Esophagus muscularis mucosa (tissue), 4 donors: ENCODE data around the gene ZSCAN5A. TPM values are rescaled to one million over a fixed set of nuclear protein-coding genes. Genes with fewer than 3 reads are reported as not detected.
A peak's percentile ranks its signal among the peaks of the same experiment; 100 is the strongest.

Experiments
- DNase-seq: peaks from one replicate; pipeline ENCODE4 v3.0.0-alpha.2; 2017; ENCODE audit errors: extremely low spot score
- H3K27ac ChIP-seq, 4 donors: fragments of 200-600 bp; sonication (generic); replicated peaks in 1 of 4; 1 replicate in 3 of 4; 2 replicates in 1 of 4; pipeline ENCODE4 v1.5.1; 2016 to 2019; ENCODE audit warnings: mild to moderate bottlenecking in 1 of 4
- H3K27me3 ChIP-seq, 4 donors: fragments of 200-600 bp; sonication (generic); one replicate each; pipeline versions ENCODE4 v1.5.1 to v1.6.0; 2016 to 2019
- H3K36me3 ChIP-seq, 4 donors: fragments of 200-600 bp; sonication (generic); one replicate each; pipeline ENCODE4 v1.5.1; 2016 to 2019
- H3K4me1 ChIP-seq, 4 donors: fragments of 200-600 bp; sonication (generic); one replicate each; pipeline ENCODE4 v1.5.1; 2016 to 2019
- H3K4me3 ChIP-seq, 4 donors: fragments of 200-600 bp; sonication (generic); 1 replicate in 2 of 4; 2 replicates in 2 of 4; pipeline ENCODE4 v1.5.1; 2016 to 2019; ENCODE audit warnings: mild to moderate bottlenecking in 4 of 4, moderate library complexity in 1 of 4
- H3K9me3 ChIP-seq, 4 donors: fragments of 200-600 bp; sonication (generic); 1 replicate in 3 of 4; 2 replicates in 1 of 4; pipeline ENCODE4 v1.5.1; 2016 to 2019
- EP300 ChIP-seq: sonication (generic); formaldehyde crosslinking; IDR thresholded peaks from one replicate; pipeline ENCODE4 v1.6.1; 2017; ENCODE audit warnings: antibody characterized with exemption
- POLR2A ChIP-seq: fragments of 450-650 bp; IDR thresholded peaks from one replicate; pipeline ENCODE4 v1.6.1; 2017; ENCODE audit warnings: antibody characterized with exemption, moderate library complexity, mild to moderate bottlenecking, low read depth
- POLR2AphosphoS5 ChIP-seq, 2 donors: sonication (generic); formaldehyde crosslinking; IDR thresholded peaks; one replicate each; pipeline ENCODE4 v1.6.1; 2017; ENCODE audit warnings: antibody characterized with exemption in 2 of 2
- WGBS: methylation state at CpG from one replicate; pipeline ENCODE4 v1.1.5; 2018; 5-methylcytosine and 5-hydroxymethylcytosine counted together
- intact Hi-C: fragments of 100-400 bp; cut with DNase I; formaldehyde crosslinking; loops from one replicate; pipeline ENCODE4 v1.15.1; 2023
- total RNA-seq, 4 donors: library from RNA; depleted of rRNA; stranded (reverse); fragments of >200 nt; gene quantifications; one replicate each; pipeline versions ENCODE4 v1.1.0 to v1.2.1, GENCODE V29; 2016
- TF ChIP-seq, protein P1 (sequence below), 3 experiments: fragments of 200-600 bp in 2 of 3; fragments of 450-650 bp in 1 of 3; sonication (generic) in 2 of 3; IDR thresholded peaks; one replicate each; pipeline ENCODE4 v1.5.1; 2017 to 2019; ENCODE audit warnings: antibody characterized with exemption in 3 of 3, mild to moderate bottlenecking in 2 of 3, moderate library complexity in 1 of 3

ZSCAN5A gene
- total RNA-seq, 4 donors from 2014 or later: 3.7 to 9.9 (median 6.7) TPM

GRCh38 chr19:56306016-56306415, 8.6 kb downstream of the ZSCAN5A start:
- H3K27me3 ChIP-seq: no peaks in the 10 kb centered on the region
- DNase-seq: no peak
- no peak overlapping the region for H3K4me3 ChIP-seq
- no peaks in the 10 kb centered on the region for H3K9me3 ChIP-seq
- no peak overlapping the region for H3K27ac ChIP-seq
- H3K36me3 ChIP-seq: peaks cover 0 to 32% (median 17%) of the 10 kb centered on the region in 4 donors
- intact Hi-C loops: no loop called here
- H3K4me1 ChIP-seq: no peaks in the 10 kb centered on the region
- TF ChIP-seq POLR2AphosphoS5 (IDR thresholded peaks at IDR 0.05) (no peak), EP300 (no peak), POLR2A (no peak)
- TF ChIP-seq, protein P1, sequence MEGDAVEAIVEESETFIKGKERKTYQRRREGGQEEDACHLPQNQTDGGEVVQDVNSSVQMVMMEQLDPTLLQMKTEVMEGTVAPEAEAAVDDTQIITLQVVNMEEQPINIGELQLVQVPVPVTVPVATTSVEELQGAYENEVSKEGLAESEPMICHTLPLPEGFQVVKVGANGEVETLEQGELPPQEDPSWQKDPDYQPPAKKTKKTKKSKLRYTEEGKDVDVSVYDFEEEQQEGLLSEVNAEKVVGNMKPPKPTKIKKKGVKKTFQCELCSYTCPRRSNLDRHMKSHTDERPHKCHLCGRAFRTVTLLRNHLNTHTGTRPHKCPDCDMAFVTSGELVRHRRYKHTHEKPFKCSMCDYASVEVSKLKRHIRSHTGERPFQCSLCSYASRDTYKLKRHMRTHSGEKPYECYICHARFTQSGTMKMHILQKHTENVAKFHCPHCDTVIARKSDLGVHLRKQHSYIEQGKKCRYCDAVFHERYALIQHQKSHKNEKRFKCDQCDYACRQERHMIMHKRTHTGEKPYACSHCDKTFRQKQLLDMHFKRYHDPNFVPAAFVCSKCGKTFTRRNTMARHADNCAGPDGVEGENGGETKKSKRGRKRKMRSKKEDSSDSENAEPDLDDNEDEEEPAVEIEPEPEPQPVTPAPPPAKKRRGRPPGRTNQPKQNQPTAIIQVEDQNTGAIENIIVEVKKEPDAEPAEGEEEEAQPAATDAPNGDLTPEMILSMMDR (IDR thresholded peaks at IDR 0.05): no peak
- WGBS: 60% methylated on average over 6 of the region's 11 CpGs

GRCh38 chr19:56304243-56304642, 10.4 kb downstream of the ZSCAN5A start:
- TF ChIP-seq POLR2AphosphoS5 (IDR thresholded peaks at IDR 0.05) (no peak), EP300 (no peak), POLR2A (no peak)
- TF ChIP-seq, protein P1 (IDR thresholded peaks at IDR 0.05): no peak
- Histone ChIP-seq H3K4me1 (no peaks in the 10 kb centered on the region), H3K36me3 (peaks cover 0 to 28% (median 17%) of the 10 kb centered on the region in 4 donors), H3K4me3 (no peak overlapping the region), H3K9me3 (no peaks in the 10 kb centered on the region), H3K27ac (no peak overlapping the region), H3K27me3 (no peaks in the 10 kb centered on the region)
- intact Hi-C loops: no loop called here
- DNase-seq: no peak
- WGBS: 86% methylated on average over 9 of the region's 9 CpGs

DNA sequence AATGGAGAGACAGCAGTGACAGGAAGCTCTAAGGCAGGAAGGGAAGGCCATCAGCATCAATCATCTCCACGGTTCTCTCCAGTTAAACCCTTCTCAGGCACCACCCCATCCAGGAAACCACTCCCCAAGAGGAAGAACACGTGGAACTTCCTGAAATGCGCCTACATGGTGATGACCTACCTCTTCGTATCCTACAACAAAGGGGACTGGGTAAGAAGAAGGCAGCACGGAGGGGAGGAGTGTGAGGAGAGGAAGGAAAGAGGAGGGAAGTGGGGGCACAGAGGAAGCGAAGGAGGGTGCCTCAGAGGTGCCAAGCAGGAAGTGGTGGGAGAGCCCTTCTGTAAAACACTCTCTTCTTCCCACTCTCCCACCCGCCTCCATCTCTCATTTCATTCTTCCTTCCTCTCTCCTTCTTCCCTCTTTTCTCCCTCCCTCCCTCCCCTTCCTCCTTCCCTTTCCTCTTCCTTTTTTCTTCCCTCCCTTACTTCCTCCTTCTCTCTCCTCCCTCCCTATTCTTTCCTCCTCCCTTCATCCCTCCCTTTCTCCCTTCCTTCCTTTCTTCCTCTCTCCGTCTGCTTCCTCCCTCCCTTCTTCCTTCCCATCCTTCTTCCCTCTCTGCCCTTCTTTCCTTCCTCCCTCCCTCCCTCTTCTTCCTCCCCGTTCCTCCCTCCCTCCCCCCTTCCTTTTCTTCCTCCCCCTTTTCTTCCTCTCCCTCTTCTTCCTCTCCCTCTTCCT, 12.6 kb downstream of the ZSCAN5A start:
- Histone ChIP-seq H3K4me3 (no peak overlapping the region), H3K27me3 (no peaks in the 10 kb centered on the region), H3K4me1 (no peaks in the 10 kb centered on the region), H3K27ac (no peak overlapping the region), H3K9me3 (no peaks in the 10 kb centered on the region), H3K36me3 (peaks cover 2 to 29% (median 17%) of the 10 kb centered on the region in 4 donors)
- TF ChIP-seq, protein P1 (IDR thresholded peaks at IDR 0.05): no peak
- TF ChIP-seq EP300: no peak
- no peak for TF ChIP-seq POLR2A
- TF ChIP-seq POLR2AphosphoS5 (IDR thresholded peaks at IDR 0.05): no peak
- DNase-seq: no peak
- 62% methylated on average over 9 of the region's 9 CpGs for WGBS
- intact Hi-C loops: no loop called here

GRCh38 chr19:56301155-56301554, 13.5 kb downstream of the ZSCAN5A start:
- Histone ChIP-seq H3K4me3 (no peak overlapping the region), H3K36me3 (peaks cover 2 to 38% (median 21%) of the 10 kb centered on the region in 4 donors), H3K4me1 (no peaks in the 10 kb centered on the region), H3K9me3 (no peaks in the 10 kb centered on the region), H3K27ac (no peak overlapping the region), H3K27me3 (no peaks in the 10 kb centered on the region)
- intact Hi-C loops: no loop called here
- no peak for DNase-seq
- 90% methylated on average over 5 of the region's 5 CpGs for WGBS
- TF ChIP-seq EP300 (no peak), POLR2A (no peak), POLR2AphosphoS5 (IDR thresholded peaks at IDR 0.05) (no peak)
- TF ChIP-seq, protein P1 (IDR thresholded peaks at IDR 0.05): peak in 1 of 3 experiments; percentile 3
